Measurements from ENCODE around the gene GPR84. TPM values are rescaled to one million over a fixed set of nuclear protein-coding genes. Genes with fewer than 3 reads are reported as not detected.

GPR84 gene
- total and polyA plus RNA-seq, 2 experiments from 2014 or later, result not detected

- WGBS, 2 experiments (ENCODE audit: low coverage in 1 of 2, low lambda C conversion rate in 2 of 2, missing lambda C conversion rate in 2 of 2), result 82 to 85% methylated on average over 6 of the region's 6 CpGs
- Histone ChIP-seq H3K27ac (no peak overlapping the region), H3K36me3 (ENCODE audit: low read depth) (no peaks in the 10 kb centered on the region), H3K4me2 (ENCODE audit: unreplicated experiment) (no peak overlapping the region), H3K4me1 (ENCODE audit: insufficient read depth) (peaks cover 7% of the 10 kb centered on the region), H3F3A (ENCODE audit: insufficient read depth) (peaks cover 4% of the 10 kb centered on the region; the same call in 1 of the 2 replicates), H3K27me3 (replicated peaks; ENCODE audit: insufficient read depth) (no peaks in the 10 kb centered on the region), H4K20me1 (ENCODE audit: insufficient read depth) (no peaks in the 10 kb centered on the region), H3K79me2 (ENCODE audit: insufficient read depth) (no peaks in the 10 kb centered on the region), H3K9ac (no peak overlapping the region), H2AFZ (no peak overlapping the region), H3K9me2 (ENCODE audit: insufficient read depth) (no peaks in the 10 kb centered on the region), H3K9me3 (ENCODE audit: low read depth) (no peaks in the 10 kb centered on the region), H3K4me3 (peak overlapping the region; percentile 66; the same call in 1 of the 2 replicates)
- DNase-seq, result no peak
- in situ Hi-C loops (cut with MboI), result no loop called here
- TF ChIP-seq EZH2 (IDR thresholded peaks at IDR 0.05; ENCODE audit: insufficient read depth, poor library complexity, severe bottlenecking) (no peak), EZH2phosphoT487 (IDR thresholded peaks at IDR 0.05; ENCODE audit: insufficient read depth, low read depth) (no peak)
Observed at GRCh38 chr12:54377797-54378515, 13.7 kb upstream of the GPR84 start.

DNA sequence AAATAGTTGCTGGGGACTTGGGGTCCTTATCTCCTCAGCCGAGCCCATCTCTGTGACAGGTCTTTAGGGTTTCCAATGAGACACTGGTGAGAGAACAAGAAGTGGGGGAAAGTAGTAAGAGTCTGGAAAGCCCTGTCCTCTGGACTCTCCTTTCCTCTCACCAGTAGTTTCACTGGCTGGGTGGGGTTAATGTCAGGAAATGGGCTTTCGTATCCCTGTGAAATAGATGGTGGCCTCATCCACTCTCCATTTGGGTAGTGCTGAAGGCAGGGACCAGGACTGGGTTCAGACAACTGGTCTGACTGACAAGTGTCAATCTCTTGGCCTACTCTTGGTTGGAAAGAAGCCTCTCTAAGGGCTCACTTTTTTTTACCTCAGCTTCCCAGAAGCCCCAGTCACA, 12.7 kb upstream of the GPR84 start:
- DNase-seq, result no peak
- no peaks in the 10 kb centered on the region for H3K9me3 ChIP-seq (ENCODE audit: low read depth)
- no peaks in the 10 kb centered on the region for H3K4me1 ChIP-seq (ENCODE audit: insufficient read depth)
- in situ Hi-C loops (cut with MboI), result no loop called here
- H3K36me3 ChIP-seq (ENCODE audit: low read depth), result no peaks in the 10 kb centered on the region
- H3K27ac ChIP-seq, result no peak overlapping the region
- no peak overlapping the region for H2AFZ ChIP-seq
- no peak overlapping the region for H3K4me3 ChIP-seq
- peaks cover 7% of the 10 kb centered on the region; the same call in 1 of the 2 replicates for H3F3A ChIP-seq (ENCODE audit: insufficient read depth)
- H3K27me3 ChIP-seq (replicated peaks; ENCODE audit: insufficient read depth), result no peaks in the 10 kb centered on the region
- no peaks in the 10 kb centered on the region for H3K79me2 ChIP-seq (ENCODE audit: insufficient read depth)
- WGBS, 2 experiments (ENCODE audit: low coverage in 1 of 2, low lambda C conversion rate in 2 of 2, missing lambda C conversion rate in 2 of 2), result 83 to 87% methylated on average over 2 of the region's 2 CpGs
- no peaks in the 10 kb centered on the region for H4K20me1 ChIP-seq (ENCODE audit: insufficient read depth)
- no peaks in the 10 kb centered on the region for H3K9me2 ChIP-seq (ENCODE audit: insufficient read depth)
- no peak overlapping the region for H3K9ac ChIP-seq
- TF ChIP-seq EZH2 (IDR thresholded peaks at IDR 0.05; ENCODE audit: insufficient read depth, poor library complexity, severe bottlenecking) (no peak), EZH2phosphoT487 (IDR thresholded peaks at IDR 0.05; ENCODE audit: insufficient read depth, low read depth) (no peak)
- no peak overlapping the region for H3K4me2 ChIP-seq (ENCODE audit: unreplicated experiment)

DNA sequence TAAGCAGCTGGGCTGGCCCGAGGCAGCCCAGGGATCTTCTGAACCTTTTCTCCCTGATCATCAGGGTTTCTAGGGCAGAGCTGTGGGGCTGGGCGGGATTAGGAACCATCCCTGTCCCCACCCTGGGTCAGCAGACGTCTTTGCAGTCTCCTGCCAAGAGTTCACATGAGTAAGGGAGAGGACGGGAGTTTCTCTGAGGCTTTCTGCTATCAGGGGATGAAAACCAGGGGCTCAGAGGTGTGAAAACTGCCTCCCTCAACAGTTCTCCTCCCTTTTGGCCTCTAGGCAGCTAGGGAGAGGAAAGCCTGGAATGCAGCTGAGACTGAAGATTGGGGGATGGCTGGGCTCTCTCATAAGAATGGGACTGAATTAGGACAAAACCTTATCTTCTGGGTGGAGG, 12.3 kb upstream of the GPR84 start:
- TF ChIP-seq EZH2 (IDR thresholded peaks at IDR 0.05; ENCODE audit: insufficient read depth, poor library complexity, severe bottlenecking), result no peak
- TF ChIP-seq EZH2phosphoT487 (IDR thresholded peaks at IDR 0.05; ENCODE audit: insufficient read depth, low read depth), result no peak
- no peaks in the 10 kb centered on the region for H3K9me2 ChIP-seq (ENCODE audit: insufficient read depth)
- no peaks in the 10 kb centered on the region for H3K27me3 ChIP-seq (replicated peaks; ENCODE audit: insufficient read depth)
- no peak overlapping the region for H3K27ac ChIP-seq
- no peak overlapping the region for H3K4me3 ChIP-seq
- no peaks in the 10 kb centered on the region for H3K9me3 ChIP-seq (ENCODE audit: low read depth)
- in situ Hi-C loops (cut with MboI), result no loop called here
- H3F3A ChIP-seq (ENCODE audit: insufficient read depth), result peaks cover 9% of the 10 kb centered on the region; the same call in 1 of the 2 replicates
- no peaks in the 10 kb centered on the region for H3K4me1 ChIP-seq (ENCODE audit: insufficient read depth)
- H3K79me2 ChIP-seq (ENCODE audit: insufficient read depth), result no peaks in the 10 kb centered on the region
- no peaks in the 10 kb centered on the region for H4K20me1 ChIP-seq (ENCODE audit: insufficient read depth)
- 58 to 66% methylated on average over 4 of the region's 4 CpGs for WGBS, 2 experiments (ENCODE audit: low coverage in 1 of 2, low lambda C conversion rate in 2 of 2, missing lambda C conversion rate in 2 of 2)
- no peaks in the 10 kb centered on the region for H3K36me3 ChIP-seq (ENCODE audit: low read depth)
- no peak for DNase-seq
- H2AFZ ChIP-seq, result no peak overlapping the region
- H3K4me2 ChIP-seq (ENCODE audit: unreplicated experiment), result no peak overlapping the region
- H3K9ac ChIP-seq, result no peak overlapping the region

- in situ Hi-C loops (cut with MboI), result no loop called here
- no peaks in the 10 kb centered on the region for H3K36me3 ChIP-seq (ENCODE audit: low read depth)
- H3K9ac ChIP-seq, result no peak overlapping the region
- H3K4me2 ChIP-seq (ENCODE audit: unreplicated experiment), result no peak overlapping the region
- H4K20me1 ChIP-seq (ENCODE audit: insufficient read depth), result no peaks in the 10 kb centered on the region
- peaks cover 9% of the 10 kb centered on the region; the same call in 1 of the 2 replicates for H3F3A ChIP-seq (ENCODE audit: insufficient read depth)
- H3K27ac ChIP-seq, result no peak overlapping the region
- H2AFZ ChIP-seq, result no peak overlapping the region
- H3K4me3 ChIP-seq, result no peak overlapping the region
- H3K9me3 ChIP-seq (ENCODE audit: low read depth), result no peaks in the 10 kb centered on the region
- H3K4me1 ChIP-seq (ENCODE audit: insufficient read depth), result no peaks in the 10 kb centered on the region
- no peaks in the 10 kb centered on the region for H3K27me3 ChIP-seq (replicated peaks; ENCODE audit: insufficient read depth)
- DNase-seq, result no peak
- 21 to 37% methylated on average over 2 of the region's 2 CpGs for WGBS, 2 experiments (ENCODE audit: low coverage in 1 of 2, low lambda C conversion rate in 2 of 2, missing lambda C conversion rate in 2 of 2)
- TF ChIP-seq EZH2phosphoT487 (IDR thresholded peaks at IDR 0.05; ENCODE audit: insufficient read depth, low read depth) (no peak), EZH2 (IDR thresholded peaks at IDR 0.05; ENCODE audit: insufficient read depth, poor library complexity, severe bottlenecking) (no peak)
- no peaks in the 10 kb centered on the region for H3K79me2 ChIP-seq (ENCODE audit: insufficient read depth)
- H3K9me2 ChIP-seq (ENCODE audit: insufficient read depth), result no peaks in the 10 kb centered on the region
Observed at GRCh38 chr12:54375259-54375579, 10.9 kb upstream of the GPR84 start.
